PC-9 (cell line): ENCODE results near the gene CYSRT1. TPM values are rescaled to one million over a fixed set of nuclear protein-coding genes. Genes with fewer than 3 reads are reported as not detected.

Experiments
- BruUV-seq: library from RNA; stranded (reverse); fragments of 400-500 nt; replicated peaks from 2 replicates; lab custom pipeline; 2021; lab: Mats Ljungman, UMichigan
- CTCF ChIA-PET: fragments of 300-600 bp; sonication (Branson Sonifier 250); formaldehyde crosslinking; loops from one replicate; lab custom pipeline; 2022; ENCODE audit warnings: antibody characterized with exemption; lab: Charles Lee
- POLR2A ChIA-PET: fragments of 300-600 bp; sonication (Branson Sonifier 250); formaldehyde crosslinking; loops from one replicate; lab custom pipeline; 2022; ENCODE audit warnings: antibody characterized with exemption; ENCODE audit not compliant: unreplicated experiment; lab: Charles Lee
- DNase-seq, 2 experiments: peaks; one replicate each; pipeline versions ENCODE4 v3.0.0 to v3.0.0-alpha.2; 2015 to 2022; ENCODE audit warnings: mixed read lengths in 1 of 2
- H2AFZ ChIP-seq: fragments of 200-600 bp; sonication (generic); 2 replicates; pipeline ENCODE4 v1.8.1; 2017; ENCODE audit warnings: antibody characterized with exemption
- H3F3A ChIP-seq: fragments of 200-600 bp; sonication (generic); 2 replicates; pipeline ENCODE4 v1.8.1; 2017; ENCODE audit warnings: antibody characterized with exemption, mild to moderate bottlenecking, low read depth; ENCODE audit not compliant: insufficient read depth
- H3K27ac ChIP-seq: fragments of 200-600 bp; sonication (generic); 2 replicates; pipeline ENCODE4 v1.6.1; 2016; ENCODE audit warnings: mixed run types
- H3K27me3 ChIP-seq: fragments of 200-600 bp; sonication (generic); 2 replicates; pipeline ENCODE4 v1.6.1; 2016; ENCODE audit warnings: low read depth, mixed run types; ENCODE audit not compliant: insufficient read depth
- H3K36me3 ChIP-seq: fragments of 200-600 bp; sonication (generic); 2 replicates; pipeline ENCODE4 v1.6.1; 2016; ENCODE audit warnings: low read depth, mixed run types
- H3K4me1 ChIP-seq: fragments of 200-600 bp; sonication (generic); replicated peaks from 2 replicates; pipeline ENCODE4 v1.6.1; 2016; ENCODE audit warnings: mixed run types; ENCODE audit not compliant: insufficient read depth
- H3K4me2 ChIP-seq: fragments of 200-600 bp; sonication (generic); 2 replicates; pipeline ENCODE4 v1.6.1; 2017; ENCODE audit warnings: mixed run types
- H3K4me3 ChIP-seq: fragments of 200-600 bp; sonication (generic); 2 replicates; pipeline ENCODE4 v1.6.1; 2016; ENCODE audit warnings: mixed run types
- H3K79me2 ChIP-seq: fragments of 200-600 bp; sonication (generic); 2 replicates; pipeline ENCODE4 v1.6.1; 2017; ENCODE audit warnings: low read depth, mixed run types
- H3K9me2 ChIP-seq: fragments of 200-600 bp; sonication (generic); 2 replicates; pipeline ENCODE4 v1.8.1; 2017; ENCODE audit warnings: mild to moderate bottlenecking; ENCODE audit not compliant: insufficient read depth
- H3K9me3 ChIP-seq: fragments of 200-600 bp; sonication (generic); 2 replicates; pipeline ENCODE4 v1.8.1; 2016; ENCODE audit warnings: low read depth; ENCODE audit not compliant: insufficient read depth
- H4K20me1 ChIP-seq: fragments of 200-600 bp; sonication (generic); 2 replicates; pipeline ENCODE4 v1.8.1; 2017; ENCODE audit not compliant: insufficient read depth
- CTCF ChIP-seq: fragments of 200-600 bp; sonication (generic); conservative IDR thresholded peaks from 2 replicates; pipeline ENCODE4 v1.6.1; 2017; ENCODE audit warnings: mixed run types, antibody characterized with exemption, mild to moderate bottlenecking, moderate library complexity
- EZH2 ChIP-seq: fragments of 200-600 bp; sonication (generic); IDR thresholded peaks from 2 replicates; pipeline ENCODE4 v1.8.0; 2017; ENCODE audit warnings: antibody characterized with exemption, low read depth
- intact Hi-C: fragments of 100-400 bp; cut with micrococcal nuclease; formaldehyde crosslinking; loops from one replicate; pipeline ENCODE4 v1.10.0; 2022; ENCODE audit not compliant: unreplicated experiment
- total RNA-seq: library from RNA; stranded (reverse); gene quantifications from 2 replicates; pipeline ENCODE4 v1.2.3, GENCODE V29; 2021

CYSRT1 gene
- total RNA-seq, 1 experiment from 2014 or later: 15.2 TPM

DNA sequence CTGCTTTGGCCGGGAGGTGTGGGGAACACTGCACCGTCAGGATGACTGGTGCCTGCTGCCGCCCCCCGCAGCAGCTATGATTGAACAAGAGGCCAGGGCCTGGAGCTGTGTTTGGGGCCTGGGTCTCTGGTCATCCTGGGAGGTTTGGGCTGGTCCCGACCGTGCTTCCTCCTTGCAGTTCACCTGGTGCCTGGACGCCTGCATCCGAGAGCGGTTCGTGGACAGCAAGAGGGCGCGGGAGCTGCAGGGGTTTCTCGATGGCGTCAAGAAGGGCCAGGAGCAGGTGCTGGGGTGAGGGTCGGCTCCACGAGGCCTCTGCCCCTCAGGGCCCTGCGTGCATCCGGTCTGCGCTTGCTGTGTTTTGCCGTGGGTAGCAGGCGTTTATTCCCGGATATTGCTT is 39.1 kb downstream of the CYSRT1 start:
- BruUV-seq: no TSS peak
- DNase-seq: no peak
- H3K9me3 ChIP-seq: no peaks in the 10 kb centered on the region
- H3K27me3 ChIP-seq: no peaks in the 10 kb centered on the region
- peaks cover 13% of the 10 kb centered on the region for H3F3A ChIP-seq
- no peaks in the 10 kb centered on the region for H3K4me1 ChIP-seq
- H3K4me3 ChIP-seq: no peak overlapping the region
- no peaks in the 10 kb centered on the region for H3K9me2 ChIP-seq
- ChIA-PET POLR2A (no interaction called here), CTCF (no interaction called here)
- H4K20me1 ChIP-seq: no peaks in the 10 kb centered on the region; the same call in 1 of the 2 replicates
- no peak overlapping the region for H3K27ac ChIP-seq
- intact Hi-C loops: no loop called here
- no peak overlapping the region for H3K4me2 ChIP-seq
- H3K79me2 ChIP-seq: no peaks in the 10 kb centered on the region
- no peak overlapping the region for H2AFZ ChIP-seq
- TF ChIP-seq EZH2: no peak
- no peak for TF ChIP-seq CTCF
- no peaks in the 10 kb centered on the region for H3K36me3 ChIP-seq

DNA sequence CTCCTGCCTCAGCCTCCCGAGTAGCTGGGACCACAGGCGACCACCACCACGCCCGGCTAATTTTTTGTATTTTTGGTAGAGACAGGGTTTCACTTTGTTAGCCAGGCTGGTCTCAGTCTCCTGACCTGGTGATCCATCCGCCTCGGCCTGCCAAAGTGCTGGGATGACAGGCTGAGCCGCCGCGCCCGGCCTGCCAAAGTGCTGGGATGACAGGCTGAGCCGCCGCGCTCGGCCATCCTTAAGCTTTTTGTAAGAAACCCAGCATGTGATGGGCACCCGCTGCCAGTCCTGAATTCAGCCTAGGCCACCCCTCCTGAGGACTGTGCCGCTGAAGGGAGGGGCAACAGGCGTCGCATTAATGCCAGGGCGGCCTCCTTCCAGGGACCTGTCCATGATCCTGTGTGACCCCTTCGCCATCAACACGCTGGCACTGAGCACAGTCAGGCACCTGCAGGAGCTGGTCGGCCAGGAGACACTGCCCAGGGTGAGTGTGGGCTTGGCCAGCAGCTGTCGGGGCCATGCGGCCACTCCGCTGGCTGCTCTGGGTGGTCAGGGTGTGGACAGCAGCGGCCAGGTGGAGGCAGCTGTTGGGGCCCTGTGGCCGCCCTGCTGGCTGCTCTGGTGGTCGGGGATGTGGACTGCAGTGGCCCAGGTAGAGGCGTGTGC is 40.7 kb downstream of the CYSRT1 start:
- Histone ChIP-seq H3K4me1 (no peaks in the 10 kb centered on the region), H3K36me3 (no peaks in the 10 kb centered on the region), H2AFZ (no peak overlapping the region), H3K79me2 (no peaks in the 10 kb centered on the region), H3K27me3 (no peaks in the 10 kb centered on the region), H4K20me1 (peaks cover 6% of the 10 kb centered on the region), H3K4me3 (no peak overlapping the region), H3K27ac (no peak overlapping the region), H3K9me2 (no peaks in the 10 kb centered on the region), H3K9me3 (no peaks in the 10 kb centered on the region), H3K4me2 (no peak overlapping the region), H3F3A (peaks cover 6% of the 10 kb centered on the region)
- no TSS peak for BruUV-seq
- CTCF ChIA-PET: interaction anchor here (0.7 kb wide), 1 partner anchor 194 kb away, joined by 3 read pairs; no protein-coding TSS in a partner anchor
- DNase-seq: no peak
- intact Hi-C loops: no loop called here
- POLR2A ChIA-PET: no interaction called here
- no peak for TF ChIP-seq EZH2
- no peak for TF ChIP-seq CTCF

GRCh38 chr9:137266162-137266527 is 41.2 kb downstream of the CYSRT1 start:
- Histone ChIP-seq H2AFZ (no peak overlapping the region), H3K27me3 (no peaks in the 10 kb centered on the region), H3F3A (peaks cover 3% of the 10 kb centered on the region; the same call in 1 of the 2 replicates), H3K9me2 (no peaks in the 10 kb centered on the region), H3K9me3 (no peaks in the 10 kb centered on the region), H3K36me3 (no peaks in the 10 kb centered on the region), H3K4me3 (no peak overlapping the region), H4K20me1 (peaks cover 6% of the 10 kb centered on the region; the same call in 1 of the 2 replicates), H3K27ac (no peak overlapping the region), H3K4me2 (no peak overlapping the region), H3K4me1 (no peaks in the 10 kb centered on the region), H3K79me2 (no peaks in the 10 kb centered on the region)
- CTCF ChIA-PET: no interaction called here
- POLR2A ChIA-PET: no interaction called here
- intact Hi-C loops: no loop called here
- DNase-seq: no peak
- no TSS peak for BruUV-seq
- no peak for TF ChIP-seq CTCF
- no peak for TF ChIP-seq EZH2
